GM18498 (cell line): Measurements from ENCODE around the gene GALNT9.
"Not testable (repeated sequence)": the region's sequence is repeated elsewhere in the genome, so short reads cannot be mapped to it uniquely, and the experiment has no call there.

Source experiments
- ATAC-seq: cut with Tn5 transposase; IDR thresholded peaks from one replicate; pipeline ENCODE4 v1.9.1; 2021; ENCODE audit warnings: mild to moderate bottlenecking, moderate library complexity; ENCODE audit not compliant: unreplicated experiment

GALNT9 gene

GRCh38 chr12:132267873-132268272 is 61.5 kb downstream of the GALNT9 start:
- no peak for ATAC-seq

GRCh38 chr12:132266802-132267201 is 62.6 kb downstream of the GALNT9 start:
- ATAC-seq: no peak

GRCh38 chr12:132266370-132266769 is 63.0 kb downstream of the GALNT9 start:
- no peak for ATAC-seq

GRCh38 chr12:132265822-132266221 is 63.6 kb downstream of the GALNT9 start:
- not testable (repeated sequence) for ATAC-seq

GRCh38 chr12:132265056-132265800 is 64.2 kb downstream of the GALNT9 start:
- no peak for ATAC-seq

DNA sequence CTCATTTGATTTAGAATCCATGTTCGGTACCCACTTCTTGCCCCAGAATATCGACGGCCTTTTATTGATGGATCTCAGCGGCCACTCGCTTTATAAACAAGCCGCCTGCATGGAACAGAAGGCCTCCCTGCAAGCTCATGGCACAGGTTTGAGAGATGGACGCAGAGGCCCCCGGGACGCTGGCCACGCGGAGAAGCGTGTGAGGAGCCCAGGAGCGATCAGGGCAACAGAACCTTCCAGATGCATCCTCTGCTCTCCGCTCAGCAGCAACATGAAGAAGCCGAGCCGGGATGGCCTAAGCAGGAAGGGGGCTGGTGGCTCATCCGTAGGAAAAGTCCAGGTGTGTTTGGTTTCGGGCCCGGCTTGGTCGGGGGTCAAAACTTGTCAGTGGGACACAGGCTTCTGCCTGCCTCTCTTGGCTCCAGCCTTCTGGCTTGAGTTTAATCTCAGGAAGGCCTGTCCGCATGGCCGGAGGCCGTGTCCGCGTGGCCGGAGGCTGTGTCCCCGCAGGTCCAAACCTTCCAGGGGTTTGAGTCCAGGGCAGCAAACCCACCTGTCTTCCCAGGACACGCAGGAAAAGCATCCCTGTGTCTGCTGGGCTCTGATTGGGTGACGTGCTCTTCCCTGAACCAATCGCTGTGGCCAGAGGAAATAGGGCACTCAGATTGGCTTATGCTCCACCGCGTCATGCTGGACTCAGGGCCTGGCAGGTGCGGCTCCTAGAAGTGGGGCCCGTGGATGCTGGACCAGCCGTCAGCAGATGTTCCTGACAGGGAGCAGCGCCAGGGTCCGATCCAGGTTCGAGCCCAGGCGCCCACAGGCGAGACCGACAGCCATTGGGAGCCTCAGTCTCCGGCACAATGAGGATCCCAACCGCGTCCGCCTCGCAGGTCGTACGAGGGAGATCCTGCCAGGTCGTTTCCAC is 65.0 kb downstream of the GALNT9 start:
- no peak for ATAC-seq

DNA sequence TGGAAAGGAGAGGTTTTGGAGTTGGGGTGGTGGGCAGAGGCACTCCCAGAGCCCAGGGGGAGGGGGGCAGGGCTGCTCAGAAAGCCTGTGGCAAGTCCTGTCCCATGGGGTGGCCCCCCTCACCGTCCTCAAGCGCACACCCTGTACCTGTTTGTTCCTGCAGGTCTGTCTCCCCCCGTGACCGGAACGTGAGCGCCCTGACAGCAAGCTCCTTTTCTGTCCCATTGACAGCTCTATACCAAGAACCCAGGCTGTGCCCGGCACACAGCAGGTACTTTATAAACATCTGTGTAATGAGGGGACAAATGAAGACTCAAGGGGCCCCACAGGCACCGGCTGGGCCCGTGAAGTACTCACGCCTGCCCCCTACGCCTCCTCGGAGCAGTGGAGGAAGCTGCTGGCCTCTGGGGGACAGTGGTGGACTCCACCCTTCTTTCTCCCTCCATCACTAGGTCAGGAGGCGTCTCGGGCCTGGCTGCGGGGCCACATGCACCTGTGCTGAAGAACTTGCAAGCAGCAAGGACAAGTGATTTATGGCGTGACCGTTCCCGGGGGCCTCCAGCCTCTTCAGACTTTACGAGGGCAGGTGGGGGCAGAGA is 65.8 kb downstream of the GALNT9 start:
- ATAC-seq: no peak

- no peak for ATAC-seq
Measured at GRCh38 chr12:132263061-132263360, 66.4 kb downstream of the GALNT9 start.

- ATAC-seq: no peak
Measured at GRCh38 chr12:132262256-132263060, 66.9 kb downstream of the GALNT9 start.

GRCh38 chr12:132261328-132262138 is 67.9 kb downstream of the GALNT9 start:
- no peak for ATAC-seq

GRCh38 chr12:132260721-132261120 is 68.7 kb downstream of the GALNT9 start:
- no peak for ATAC-seq

- no peak for ATAC-seq
Measured at GRCh38 chr12:132259872-132260695, 69.3 kb downstream of the GALNT9 start.

GRCh38 chr12:132259364-132259871 is 70.0 kb downstream of the GALNT9 start:
- no peak for ATAC-seq

- ATAC-seq: no peak
Measured at GRCh38 chr12:132258543-132258942, 70.8 kb downstream of the GALNT9 start.

GRCh38 chr12:132257955-132258490 is 71.4 kb downstream of the GALNT9 start:
- no peak for ATAC-seq

- ATAC-seq: no peak
Measured at GRCh38 chr12:132257206-132257954, 72.0 kb downstream of the GALNT9 start.

- ATAC-seq: no peak
Measured at GRCh38 chr12:132256646-132257045, 72.7 kb downstream of the GALNT9 start.

- no peak for ATAC-seq
Measured at GRCh38 chr12:132255642-132256041, 73.7 kb downstream of the GALNT9 start.
